Calu3 (cell line): ENCODE data around the gene SELE. TPM values are rescaled to one million over a fixed set of nuclear protein-coding genes. Genes with fewer than 3 reads are reported as not detected.
"Not testable (repeated sequence)": the region's sequence is repeated elsewhere in the genome, so short reads cannot be mapped to it uniquely, and the experiment has no call there.

Experiments used
- BruUV-seq: library from RNA; stranded (reverse); fragments of 400-500 nt; replicated peaks from 2 replicates; lab custom pipeline; 2021; lab: Mats Ljungman, UMichigan
- CTCF ChIA-PET: fragments of 300-600 bp; sonication (Branson Sonifier 250); formaldehyde crosslinking; loops from one replicate; lab custom pipeline; 2022; ENCODE audit warnings: antibody characterized with exemption; lab: Charles Lee
- DNase-seq: peaks from one replicate; pipeline ENCODE4 v3.0.0; 2022
- H3K27ac Mint-ChIP-seq: one replicate; pipeline ENCODE4 v1.8.0; 2022; ENCODE audit warnings: mixed read lengths; ENCODE audit not compliant: unreplicated experiment
- H3K27me3 Mint-ChIP-seq: one replicate; pipeline ENCODE4 v1.8.0; 2022; ENCODE audit warnings: mixed read lengths; ENCODE audit not compliant: unreplicated experiment
- H3K36me3 Mint-ChIP-seq: one replicate; pipeline ENCODE4 v1.8.0; 2022; ENCODE audit warnings: mild to moderate bottlenecking, moderate library complexity, mixed read lengths; ENCODE audit not compliant: insufficient read depth, unreplicated experiment
- H3K4me1 Mint-ChIP-seq: one replicate; pipeline ENCODE4 v1.8.0; 2022; ENCODE audit warnings: mild to moderate bottlenecking, low read depth, mixed read lengths; ENCODE audit not compliant: unreplicated experiment
- H3K4me3 Mint-ChIP-seq: one replicate; pipeline ENCODE4 v1.8.0; 2022; ENCODE audit warnings: mild to moderate bottlenecking, low read depth, moderate library complexity, mixed read lengths; ENCODE audit not compliant: unreplicated experiment
- H3K9me3 Mint-ChIP-seq: one replicate; pipeline ENCODE4 v1.8.0; 2022; ENCODE audit warnings: low read depth, mixed read lengths; ENCODE audit not compliant: unreplicated experiment
- CTCF ChIP-seq: fragments of 200-600 bp; IDR thresholded peaks from one replicate; pipeline ENCODE4 v1.8.0; 2022; ENCODE audit warnings: antibody characterized with exemption; ENCODE audit not compliant: unreplicated experiment
- intact Hi-C: fragments of 100-400 bp; cut with micrococcal nuclease; formaldehyde crosslinking; loops from one replicate; pipeline ENCODE4 v1.10.0; 2022; ENCODE audit not compliant: unreplicated experiment
- total RNA-seq: library from RNA; stranded (reverse); gene quantifications from 2 replicates; pipeline ENCODE4 v1.2.3, GENCODE V29; 2022

SELE gene
- total RNA-seq, 1 experiment from 2014 or later = not detected

- H3K4me1 Mint-ChIP-seq = no peaks in the 10 kb centered on the region
- peaks cover 2% of the 10 kb centered on the region for H3K9me3 Mint-ChIP-seq
- TF ChIP-seq CTCF = no peak
- no peak overlapping the region for H3K4me3 Mint-ChIP-seq
- no peaks in the 10 kb centered on the region for H3K36me3 Mint-ChIP-seq
- H3K27ac Mint-ChIP-seq = no peak overlapping the region
- CTCF ChIA-PET = interaction anchor here (1.1 kb wide), 1 partner anchor 14 kb away, joined by 3 read pairs; no protein-coding TSS in a partner anchor
- DNase-seq = no peak
- no TSS peak for BruUV-seq
- no peaks in the 10 kb centered on the region for H3K27me3 Mint-ChIP-seq
- intact Hi-C loops = no loop called here
Measured at GRCh38 chr1:169725930-169726329, 7.9 kb downstream of the SELE start.

- no peak for DNase-seq
- Mint-ChIP-seq H3K4me1 (no peaks in the 10 kb centered on the region), H3K27me3 (no peaks in the 10 kb centered on the region), H3K27ac (no peak overlapping the region), H3K36me3 (no peaks in the 10 kb centered on the region), H3K4me3 (no peak overlapping the region), H3K9me3 (peaks cover 2% of the 10 kb centered on the region)
- CTCF ChIA-PET = no interaction called here
- intact Hi-C loops = no loop called here
- BruUV-seq = no TSS peak
- no peak for TF ChIP-seq CTCF
Measured at GRCh38 chr1:169724168-169724567, 9.7 kb downstream of the SELE start.

- CTCF ChIA-PET = no interaction called here
- Mint-ChIP-seq H3K27ac (no peak overlapping the region), H3K4me3 (no peak overlapping the region), H3K27me3 (no peaks in the 10 kb centered on the region), H3K9me3 (peaks cover 2% of the 10 kb centered on the region), H3K36me3 (no peaks in the 10 kb centered on the region), H3K4me1 (no peaks in the 10 kb centered on the region)
- no peak for TF ChIP-seq CTCF
- intact Hi-C loops = loop anchor here (2.0 kb wide), 1 partner anchor 29 kb away; no protein-coding TSS in a partner anchor
- DNase-seq = no peak
- BruUV-seq = no TSS peak
Measured at GRCh38 chr1:169723763-169724162, 10.1 kb downstream of the SELE start.

- CTCF ChIA-PET = no interaction called here
- Mint-ChIP-seq H3K9me3 (peaks cover 2% of the 10 kb centered on the region), H3K27me3 (no peaks in the 10 kb centered on the region), H3K27ac (no peak overlapping the region), H3K4me1 (no peaks in the 10 kb centered on the region), H3K4me3 (no peak overlapping the region), H3K36me3 (no peaks in the 10 kb centered on the region)
- TF ChIP-seq CTCF = no peak
- BruUV-seq = no TSS peak
- intact Hi-C loops = loop anchor here (2.0 kb wide), 1 partner anchor 30 kb away; no protein-coding TSS in a partner anchor
- no peak for DNase-seq
Measured at GRCh38 chr1:169722779-169723178, 11.1 kb downstream of the SELE start.

GRCh38 chr1:169715100-169715499 lies 18.8 kb downstream of the SELE start:
- H3K9me3 Mint-ChIP-seq, H3K4me3 Mint-ChIP-seq, intact Hi-C loops, DNase-seq, BruUV-seq, H3K27ac Mint-ChIP-seq, H3K36me3 Mint-ChIP-seq, CTCF ChIA-PET, H3K4me1 Mint-ChIP-seq: not testable (repeated sequence)
- H3K27me3 Mint-ChIP-seq = peaks cover 13% of the 10 kb centered on the region

GRCh38 chr1:169713090-169713489 lies 20.8 kb downstream of the SELE start:
- peaks cover 13% of the 10 kb centered on the region for H3K27me3 Mint-ChIP-seq
- H3K9me3 Mint-ChIP-seq, CTCF ChIA-PET, H3K4me3 Mint-ChIP-seq, H3K36me3 Mint-ChIP-seq, DNase-seq, BruUV-seq, H3K4me1 Mint-ChIP-seq, H3K27ac Mint-ChIP-seq: not testable (repeated sequence)
- intact Hi-C loops = loop anchor here (5.0 kb wide), 2 partner anchors 79 to 94 kb away; partner anchors contain the start of gene METTL18
